ENCODE measurements around the gene FOXP1.

FOXP1 gene

DNA sequence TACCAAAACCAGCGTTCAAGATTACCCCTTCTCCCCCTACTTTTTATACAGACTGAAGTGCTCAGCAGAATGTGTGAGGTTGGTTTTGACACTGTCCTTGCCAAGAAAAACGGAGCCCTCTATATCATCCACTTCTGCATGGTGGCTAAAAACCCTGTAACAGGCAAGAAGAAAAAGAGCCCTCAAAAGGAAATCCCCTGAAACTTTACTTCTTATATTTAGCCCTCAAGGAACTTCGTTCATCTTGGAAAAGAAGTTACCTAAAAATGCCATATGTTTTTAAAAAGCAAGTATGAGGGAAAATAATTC is 473.6 kb downstream of the FOXP1 start:
- intact Hi-C loops (cut with DNase I), result no loop called here
- no peak for DNase-seq

GRCh38 chr3:71109241-71109976 is 474.1 kb downstream of the FOXP1 start:
- intact Hi-C loops (cut with DNase I), result no loop called here
- no peak for DNase-seq

DNA sequence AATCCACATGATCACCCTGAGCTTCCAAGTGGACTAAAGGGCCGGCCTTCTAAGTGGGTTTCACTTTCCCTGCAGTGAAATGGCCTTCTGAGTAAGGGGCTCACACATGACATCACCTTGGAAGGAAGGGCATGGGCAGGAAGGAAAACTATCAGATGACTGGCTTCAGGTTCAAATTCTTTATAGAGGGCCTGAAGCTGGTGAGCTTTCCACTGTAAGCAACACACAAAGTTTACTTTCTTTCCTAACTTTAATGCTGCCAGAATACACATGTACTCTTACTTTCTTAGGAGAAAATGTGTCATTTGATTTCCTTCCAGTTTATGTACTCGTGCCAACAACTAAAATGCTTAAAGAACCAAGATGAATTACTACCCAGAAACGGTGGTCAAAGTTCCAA is 475.6 kb downstream of the FOXP1 start:
- no peak for DNase-seq
- intact Hi-C loops (cut with DNase I), result no loop called here

GRCh38 chr3:71104976-71105375 is 478.6 kb downstream of the FOXP1 start:
- intact Hi-C loops (cut with DNase I), result no loop called here
- no peak for DNase-seq

GRCh38 chr3:71104556-71104955 is 479.0 kb downstream of the FOXP1 start:
- DNase-seq, result no peak
- intact Hi-C loops (cut with DNase I), result no loop called here

DNA sequence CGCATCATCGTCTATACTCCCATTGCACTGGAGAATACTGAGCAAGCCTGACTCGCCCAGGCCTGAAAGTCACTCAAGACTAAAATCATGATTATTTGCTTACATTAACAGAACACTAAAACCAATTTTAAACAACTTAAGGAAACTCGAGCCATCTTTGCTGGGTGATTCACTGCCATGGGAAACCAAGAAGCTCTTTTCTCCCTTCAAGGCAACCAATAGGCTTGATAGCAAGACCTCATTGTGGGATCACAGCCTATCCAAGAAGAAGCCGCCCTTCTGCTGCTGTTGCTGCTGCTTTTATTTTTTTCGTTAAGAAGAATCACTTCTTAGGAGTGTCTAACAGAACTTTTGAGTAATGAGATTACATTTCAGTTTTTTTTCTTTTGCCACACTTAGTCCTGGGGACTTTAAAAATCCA is 479.4 kb downstream of the FOXP1 start:
- DNase-seq, result no peak
- intact Hi-C loops (cut with DNase I), result no loop called here

DNA sequence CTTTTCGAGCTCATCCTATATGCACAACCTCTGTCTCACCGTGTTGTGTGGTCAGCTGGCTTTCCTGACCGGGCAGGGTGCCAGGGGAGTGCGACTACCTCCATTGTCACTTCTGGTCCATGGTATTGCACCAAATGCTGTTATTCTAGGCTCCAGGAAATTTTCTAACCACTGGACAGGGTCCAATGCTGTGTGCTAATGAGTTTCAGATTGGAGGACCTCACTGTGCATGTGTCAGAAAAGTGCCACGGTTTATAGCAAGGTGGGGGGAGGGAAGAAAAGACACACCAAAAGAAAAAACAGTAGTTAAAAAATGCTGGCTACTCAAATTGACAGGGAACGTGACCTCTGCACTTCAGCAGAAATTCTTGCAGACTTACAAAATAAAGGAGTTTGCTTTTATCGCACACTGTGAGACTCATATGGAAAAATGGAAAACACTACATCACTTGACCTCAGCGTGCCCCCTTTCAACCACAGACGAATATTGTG is 480.1 kb downstream of the FOXP1 start:
- intact Hi-C loops (cut with DNase I), result no loop called here

GRCh38 chr3:71102111-71102983 is 481.2 kb downstream of the FOXP1 start:
- intact Hi-C loops (cut with DNase I), result no loop called here
- DNase-seq, result no peak

More for the DNA sequence above, 480.1 kb downstream of the FOXP1 start:
- peak in 2 of 42 donors; percentile 38 to 50 for DNase-seq

- DNase-seq, result no peak
- intact Hi-C loops (cut with DNase I), result no loop called here
These were observed 481.9 kb downstream of the FOXP1 start for GRCh38 chr3:71101626-71102025.

GRCh38 chr3:71101014-71101413 is 482.5 kb downstream of the FOXP1 start:
- intact Hi-C loops (cut with DNase I), result no loop called here
- DNase-seq, result no peak

DNA sequence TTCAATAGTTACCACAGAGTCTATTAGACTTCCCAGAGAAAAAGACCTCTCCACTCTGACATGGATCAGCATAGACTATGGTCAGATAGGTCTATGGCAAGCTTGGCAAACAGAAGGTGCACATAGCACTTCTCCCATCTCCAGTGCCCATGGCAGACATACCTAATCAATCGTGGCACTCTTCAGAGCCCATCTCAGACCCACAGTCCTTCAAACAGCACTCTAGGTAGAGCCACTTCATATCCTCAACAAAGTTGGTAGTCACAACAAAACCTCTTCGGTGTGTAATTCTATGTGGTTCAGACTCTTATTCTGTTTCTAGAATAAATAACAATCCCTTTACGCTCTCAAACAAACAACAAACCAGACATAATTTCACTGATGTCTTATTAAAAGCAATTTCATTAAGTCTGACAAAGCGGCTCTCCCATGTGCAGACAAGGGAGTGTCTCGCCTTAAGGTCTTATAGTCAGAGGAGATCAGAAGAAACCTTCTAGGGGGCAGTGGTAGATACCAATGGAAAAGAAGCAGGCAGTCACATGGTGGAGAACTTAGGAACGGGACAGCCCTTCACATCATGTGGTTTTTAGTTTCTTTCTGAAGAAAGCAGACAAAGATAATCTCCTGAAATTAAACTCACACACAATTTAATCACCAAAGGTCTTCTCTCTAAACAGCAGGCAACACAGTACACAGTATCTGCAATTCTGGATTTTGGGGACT is 483.4 kb downstream of the FOXP1 start:
- intact Hi-C loops (cut with DNase I), result no loop called here
- no peak for DNase-seq

DNA sequence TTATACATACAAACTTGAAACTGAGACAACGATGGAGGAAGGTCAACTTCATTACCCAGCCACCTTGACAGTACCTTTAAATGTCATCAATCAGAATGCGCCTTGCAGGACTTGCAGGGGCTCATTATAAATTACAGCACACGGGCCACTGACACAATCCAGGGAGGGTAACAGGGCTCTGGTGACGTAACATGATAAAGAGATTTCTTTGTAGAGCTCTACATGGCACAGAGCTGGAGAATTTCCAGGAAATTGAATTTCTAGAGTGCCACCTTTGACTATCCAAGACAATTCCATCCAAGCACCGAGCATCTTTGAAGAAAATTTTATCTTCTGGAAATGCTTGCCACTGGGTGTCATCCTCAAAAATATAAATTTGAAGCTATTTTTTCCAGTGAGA is 486.0 kb downstream of the FOXP1 start:
- intact Hi-C loops (cut with DNase I), result no loop called here
- DNase-seq, result no peak

GRCh38 chr3:71095511-71096291 is 487.8 kb downstream of the FOXP1 start:
- intact Hi-C loops (cut with DNase I), result no loop called here
- DNase-seq, result no peak

- DNase-seq, result no peak
- intact Hi-C loops (cut with DNase I), result no loop called here
These were observed 488.8 kb downstream of the FOXP1 start for GRCh38 chr3:71094658-71095209.

DNA sequence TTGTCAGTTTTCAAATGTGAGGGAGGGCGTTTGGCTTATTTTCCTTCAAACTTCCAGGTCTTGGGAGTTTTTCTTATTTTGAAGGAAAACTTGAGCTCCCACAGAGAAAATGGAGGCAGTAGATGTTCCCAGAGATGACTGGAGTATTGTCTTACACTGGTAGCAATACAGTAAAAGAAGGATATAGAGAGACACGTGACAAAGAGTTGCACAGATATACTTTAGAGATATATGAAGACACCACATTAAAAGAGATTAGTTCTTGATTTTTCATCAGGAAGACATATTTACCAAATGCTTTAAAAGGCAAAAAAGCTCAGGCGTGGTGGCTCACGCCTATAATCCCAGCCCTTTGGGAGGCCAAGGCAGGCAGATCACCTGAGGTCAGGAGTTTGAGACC is 490.9 kb downstream of the FOXP1 start:
- intact Hi-C loops (cut with DNase I), result no loop called here
- no peak for DNase-seq

GRCh38 chr3:71090207-71090606 is 493.3 kb downstream of the FOXP1 start:
- intact Hi-C loops (cut with DNase I), result no loop called here
- no peak for DNase-seq

DNA sequence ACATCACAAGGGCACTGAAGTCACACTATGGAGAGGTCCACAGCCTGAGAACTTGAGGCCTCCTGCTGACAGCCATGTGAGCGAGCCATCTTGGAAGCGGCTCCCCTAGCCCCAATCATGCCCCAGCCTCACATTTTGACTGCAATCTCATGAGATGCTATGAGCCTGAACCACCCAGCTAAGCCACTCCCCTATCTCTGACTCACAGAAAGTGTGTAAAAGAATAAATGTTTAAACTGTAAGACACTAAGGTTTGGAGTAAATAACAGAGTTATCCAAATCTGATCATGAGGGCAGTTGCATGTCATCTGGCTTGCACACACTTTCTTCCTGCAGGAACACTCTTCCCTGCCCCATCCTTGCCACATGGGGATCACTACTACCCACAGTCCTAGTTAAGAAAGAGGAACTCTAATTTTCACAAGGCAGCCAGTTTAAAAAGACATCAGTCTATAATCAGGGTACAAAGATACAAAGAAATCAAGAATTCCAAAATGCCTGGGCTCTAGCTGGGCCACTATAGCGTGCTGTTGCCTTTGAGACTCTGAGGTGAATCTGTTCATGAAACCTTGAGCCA is 494.2 kb downstream of the FOXP1 start:
- no peak for DNase-seq
- intact Hi-C loops (cut with DNase I), result no loop called here

DNA sequence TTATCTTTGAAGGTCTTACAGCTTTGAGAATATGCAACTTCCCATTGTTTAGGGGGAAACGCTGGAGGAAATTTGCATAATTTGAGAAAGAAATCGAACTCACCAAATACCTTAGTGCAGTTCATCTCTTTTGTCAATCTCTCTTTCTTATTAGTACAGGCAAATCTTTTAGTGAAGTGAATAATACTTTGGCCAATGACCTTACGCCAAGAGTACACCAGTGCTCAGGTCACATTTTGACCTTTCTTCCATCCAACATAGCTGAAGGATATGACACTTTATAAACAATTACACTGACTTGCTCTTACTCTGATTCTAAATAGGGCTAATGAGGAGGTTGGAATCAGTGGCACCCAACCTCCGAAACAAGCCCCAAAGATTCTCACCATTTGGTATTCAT is 494.8 kb downstream of the FOXP1 start:
- intact Hi-C loops (cut with DNase I), result no loop called here
- DNase-seq, result no peak

All from head of caudate nucleus (tissue), 42 donors.